ENCODE data around the gene ZP1.
A peak's percentile ranks its signal among the peaks of the same experiment; 100 is the strongest.

ZP1 gene

DNA sequence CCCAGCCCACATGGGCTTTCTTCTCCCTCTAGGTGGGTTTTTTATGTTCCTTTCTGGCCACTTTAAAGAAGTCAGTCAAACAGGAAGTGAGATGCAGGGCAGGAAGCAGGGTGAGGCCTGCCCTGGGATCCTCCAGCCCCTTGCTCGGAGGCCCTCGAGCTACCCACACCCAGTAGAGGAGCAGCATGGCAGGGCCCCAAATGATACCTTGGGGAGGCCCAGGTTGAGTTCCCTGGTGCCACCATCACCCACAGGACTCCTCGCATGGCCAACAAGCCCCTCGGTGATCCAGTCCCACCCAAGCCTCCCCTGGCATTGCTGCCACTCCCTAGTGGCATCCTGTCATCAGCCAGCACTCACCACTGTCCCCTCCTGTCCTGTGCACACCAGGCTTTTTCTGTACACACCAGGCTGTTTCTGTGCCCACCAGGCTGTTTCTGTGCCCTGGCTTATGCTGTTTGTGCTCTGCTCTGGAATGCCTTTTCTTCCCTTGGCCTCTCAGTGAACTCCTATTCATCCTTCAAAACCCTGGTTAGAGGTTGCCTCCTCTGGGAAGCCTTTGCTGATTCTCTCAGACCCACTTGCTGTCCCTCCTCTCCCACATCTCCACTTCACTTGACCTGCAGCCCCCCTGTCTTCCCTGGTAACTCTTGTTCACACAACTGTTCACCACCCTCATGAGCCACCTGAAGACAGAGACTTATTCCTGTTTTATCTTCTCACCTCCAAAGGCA is 8.4 kb upstream of the ZP1 start:
- no peak for DNase-seq (ENCODE audit: low read depth in 2 of 2)

DNA sequence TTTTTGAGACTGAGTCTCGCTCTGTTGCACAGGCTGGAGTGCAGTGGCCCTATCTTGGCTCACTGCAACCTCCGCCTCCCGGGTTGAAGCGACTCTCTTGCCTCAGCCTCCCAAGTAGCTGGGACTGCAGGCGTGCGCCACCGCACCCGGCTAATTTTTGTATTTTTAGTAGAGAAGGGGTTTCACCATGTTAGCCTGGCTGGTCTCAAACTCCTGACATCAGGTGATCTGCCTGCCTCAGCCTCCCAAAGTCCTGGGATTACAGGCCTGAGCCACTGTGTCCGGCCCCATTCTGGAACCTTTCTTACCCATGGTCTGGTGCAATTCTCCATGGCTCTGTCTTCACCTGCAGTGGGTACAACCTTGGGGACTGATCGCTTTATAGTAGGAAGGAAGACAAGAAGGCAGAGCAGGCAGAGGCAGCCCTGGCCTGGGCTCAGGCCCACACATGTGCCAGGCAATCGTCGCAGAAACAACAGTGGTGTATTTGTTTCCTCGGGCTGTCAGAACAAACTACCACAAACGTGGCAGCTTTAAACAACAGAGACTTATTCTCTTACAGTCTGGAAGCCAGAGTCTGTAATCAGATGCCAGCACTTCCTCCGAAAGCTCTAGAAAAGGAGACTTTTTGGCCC is 7.6 kb upstream of the ZP1 start:
- DNase-seq (ENCODE audit: low read depth in 2 of 2): no peak

DNA sequence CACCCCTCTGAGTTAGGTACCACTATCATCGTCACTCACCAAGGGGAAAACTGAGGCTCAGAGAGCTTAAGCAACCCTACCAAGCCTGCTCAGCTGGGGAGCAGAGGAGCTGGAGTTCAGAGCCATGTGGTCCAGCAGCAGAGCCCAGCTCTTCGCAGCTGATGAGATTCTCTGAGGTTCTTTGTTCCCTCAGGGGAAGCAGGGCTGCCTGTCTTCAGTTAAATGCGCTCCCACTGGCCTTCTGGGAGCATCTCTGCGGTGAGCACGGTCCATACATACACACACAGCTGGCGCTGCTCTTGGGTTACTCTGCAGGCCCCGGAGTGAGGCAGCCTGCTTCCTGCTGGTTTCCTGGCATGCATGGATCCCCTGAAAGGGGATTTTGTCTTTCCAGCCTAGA is 6.4 kb upstream of the ZP1 start:
- peak in 1 of 2 experiments; percentile 8 for DNase-seq (ENCODE audit: low read depth in 2 of 2)

DNA sequence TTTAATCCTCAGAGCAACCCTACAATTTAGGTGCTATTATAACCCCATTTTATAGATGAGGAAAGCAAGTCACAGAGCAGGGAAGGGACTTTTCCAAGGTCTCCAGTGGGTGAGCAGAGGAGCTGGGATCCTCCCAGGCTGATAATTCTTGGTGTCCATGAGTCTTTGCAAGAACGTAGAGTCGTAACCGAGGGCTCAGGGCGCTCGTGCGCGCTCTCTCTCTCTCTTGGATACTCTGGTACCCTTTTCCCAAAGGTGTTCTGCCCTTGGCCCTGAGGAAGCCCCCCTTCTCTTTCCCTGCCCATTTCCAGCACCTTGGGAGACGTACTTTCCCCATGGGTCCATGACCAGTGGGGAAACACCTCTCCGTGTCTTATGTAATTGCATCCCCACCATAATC is 5.2 kb upstream of the ZP1 start:
- no peak for DNase-seq (ENCODE audit: low read depth in 2 of 2)

DNA sequence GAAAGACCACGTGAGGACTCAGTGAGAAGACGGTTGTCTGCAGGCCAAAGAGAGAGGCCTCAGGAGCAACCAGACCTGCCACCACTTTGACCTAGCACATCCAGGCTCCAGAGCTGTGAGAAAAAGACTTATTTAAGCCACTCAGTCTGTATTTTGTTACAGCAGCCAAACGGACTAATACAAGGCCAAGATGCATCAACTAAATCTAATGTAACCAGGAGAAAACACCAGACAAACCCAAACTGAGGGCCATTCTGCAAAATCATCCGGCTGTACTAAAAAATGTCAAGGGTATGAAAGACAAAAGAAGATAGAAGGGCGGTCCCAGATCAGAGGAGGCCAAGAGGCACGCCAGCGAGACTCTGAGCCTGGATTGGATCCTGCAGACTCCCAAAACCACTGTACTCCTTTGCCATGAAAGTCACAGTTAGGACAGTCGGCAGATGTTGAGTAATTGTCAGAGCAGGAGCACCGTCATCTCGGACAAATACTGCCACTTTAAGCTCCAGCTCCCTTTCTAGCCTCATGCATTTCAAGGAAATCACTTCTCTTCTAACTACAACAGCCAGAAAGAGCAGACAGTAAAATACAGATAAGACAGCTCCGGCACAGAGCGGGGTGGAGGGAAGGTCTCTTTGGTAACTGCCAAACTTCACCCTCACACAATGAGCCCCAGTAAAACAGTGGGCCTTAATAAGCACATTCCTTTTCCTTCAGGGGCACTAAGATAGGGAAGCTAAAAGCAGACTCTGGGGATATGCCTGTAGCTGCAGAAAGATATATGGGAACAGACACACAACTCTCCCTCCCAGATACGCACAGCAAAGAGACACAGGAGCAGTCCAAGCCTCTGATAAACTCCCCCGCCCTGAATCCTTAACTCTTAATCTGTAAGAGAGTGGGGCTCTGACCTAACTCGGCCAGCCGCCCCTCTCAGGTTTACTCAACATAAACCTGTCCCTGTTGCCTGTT is 3.5 kb upstream of the ZP1 start:
- DNase-seq (ENCODE audit: low read depth in 2 of 2): no peak

DNA sequence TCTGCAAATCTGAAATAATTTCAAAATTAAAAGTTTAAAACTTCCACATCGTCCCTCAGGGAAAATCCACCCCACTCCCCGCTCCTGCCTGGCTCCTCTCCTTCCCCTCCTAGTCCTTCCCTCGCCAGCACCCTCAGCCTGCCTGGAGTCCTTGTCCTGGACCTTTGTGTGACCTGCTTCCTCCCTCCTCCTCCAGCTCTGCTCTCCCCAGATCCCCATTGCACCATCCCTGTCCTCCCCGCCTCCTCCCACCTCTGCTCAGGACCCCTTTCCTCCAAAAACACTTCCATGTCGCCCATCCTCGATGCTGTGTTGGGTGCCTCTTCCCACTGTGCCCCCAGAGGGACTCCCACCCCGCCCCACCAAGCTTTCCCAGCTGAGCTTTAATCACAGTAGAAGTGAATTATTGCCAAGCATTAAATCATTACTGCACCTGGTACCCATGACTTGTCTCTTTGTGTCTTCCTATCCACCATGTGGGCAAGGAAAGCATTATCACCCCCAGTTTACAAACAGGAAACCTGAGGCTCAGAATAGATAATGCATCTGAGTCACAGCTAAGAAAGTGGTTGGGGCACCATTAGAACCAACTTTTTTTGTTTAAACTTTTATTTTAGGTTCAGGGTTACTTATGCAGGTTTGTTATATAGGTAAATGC is 2.4 kb upstream of the ZP1 start:
- no peak for DNase-seq (ENCODE audit: low read depth in 2 of 2)

DNA sequence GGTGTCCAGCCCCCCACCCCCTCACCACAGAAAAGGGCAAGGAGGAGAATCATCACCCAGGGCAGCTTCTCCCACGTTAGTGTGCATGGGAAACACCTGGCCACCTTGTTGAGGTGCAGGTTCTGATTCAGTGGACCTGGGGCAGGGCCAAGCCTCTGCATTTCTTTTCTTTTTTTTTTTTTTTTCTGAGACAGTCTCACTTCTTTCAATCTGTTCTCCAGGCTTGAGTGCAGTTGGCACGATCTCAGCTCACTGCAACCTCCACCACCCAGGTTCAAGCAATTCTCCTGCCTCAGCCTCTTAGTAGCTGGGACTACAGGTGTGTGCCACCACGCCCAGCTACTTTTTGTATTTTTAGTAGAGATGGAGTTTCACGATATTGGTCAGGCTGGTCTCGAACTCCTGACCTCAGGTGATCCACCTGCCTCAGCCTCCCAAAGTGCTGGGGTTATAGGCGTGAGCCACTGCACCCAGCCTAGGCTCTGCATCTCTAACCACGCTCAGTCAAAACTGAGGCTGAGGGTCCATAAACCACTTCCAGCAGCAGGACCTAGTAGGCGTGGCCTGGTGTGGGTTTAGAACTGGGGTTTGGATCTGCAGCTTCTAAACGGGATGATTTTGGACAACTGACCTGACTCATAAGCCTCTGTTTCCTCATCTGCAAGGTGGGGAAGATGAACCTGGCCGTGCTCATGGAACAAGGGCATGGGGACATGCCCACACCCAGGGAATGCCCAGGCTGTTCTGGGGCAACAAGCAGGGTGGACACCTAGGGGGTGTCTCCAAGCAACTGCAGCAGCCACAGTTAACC is 734 bp downstream of the ZP1 start:
- no peak for DNase-seq (ENCODE audit: low read depth in 2 of 2)

DNA sequence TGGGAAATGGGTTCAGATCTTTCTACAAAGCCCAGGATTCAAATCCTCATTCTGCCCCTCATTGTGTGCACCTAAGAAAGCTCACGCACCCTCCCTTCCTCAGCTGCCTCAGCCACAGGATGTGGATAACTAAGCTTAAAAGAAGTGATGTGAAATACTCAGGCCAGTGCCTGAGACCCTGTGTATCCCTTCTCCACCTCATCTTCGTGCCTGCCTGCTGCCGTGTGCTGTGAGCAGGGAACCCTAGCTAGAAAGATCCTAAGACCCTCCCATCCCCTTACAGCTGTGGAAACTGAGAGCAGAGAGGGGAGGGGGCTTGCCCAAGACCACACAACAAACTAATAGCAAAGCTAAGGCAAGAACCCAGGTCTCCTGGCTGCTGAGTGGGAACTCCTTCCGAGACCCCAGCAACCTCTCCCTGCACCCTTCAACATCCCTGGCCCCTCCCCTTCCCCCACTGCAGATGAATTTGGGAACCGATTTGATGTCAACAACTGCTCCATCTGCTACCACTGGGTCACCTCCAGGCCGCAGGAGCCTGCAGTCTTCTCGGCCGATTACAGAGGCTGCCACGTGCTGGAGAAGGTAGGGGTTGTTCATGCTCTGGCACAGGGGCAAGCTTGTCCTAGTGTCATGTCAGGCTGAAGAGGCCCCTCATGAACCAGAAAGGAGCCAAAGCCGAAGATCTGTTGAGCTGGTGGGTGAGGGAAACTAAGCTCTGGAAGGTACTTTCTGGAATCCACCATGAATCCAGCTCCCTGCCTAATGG is 1.5 kb downstream of the ZP1 start:
- no peak for DNase-seq (ENCODE audit: low read depth in 2 of 2)

DNA sequence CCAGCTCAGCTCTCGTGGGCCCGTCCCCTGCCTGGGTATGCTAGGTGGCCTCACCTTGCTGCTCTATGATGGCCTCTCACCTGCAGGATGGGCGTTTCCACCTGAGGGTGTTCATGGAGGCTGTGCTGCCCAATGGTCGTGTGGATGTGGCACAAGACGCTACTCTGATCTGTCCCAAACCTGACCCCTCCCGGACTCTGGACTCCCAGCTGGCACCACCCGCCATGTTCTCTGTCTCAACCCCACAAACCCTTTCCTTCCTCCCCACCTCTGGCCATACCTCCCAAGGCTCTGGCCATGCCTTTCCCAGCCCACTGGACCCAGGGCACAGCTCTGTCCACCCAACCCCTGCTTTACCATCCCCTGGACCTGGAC is 2.1 kb downstream of the ZP1 start:
- no peak for DNase-seq (ENCODE audit: low read depth in 2 of 2)

DNA sequence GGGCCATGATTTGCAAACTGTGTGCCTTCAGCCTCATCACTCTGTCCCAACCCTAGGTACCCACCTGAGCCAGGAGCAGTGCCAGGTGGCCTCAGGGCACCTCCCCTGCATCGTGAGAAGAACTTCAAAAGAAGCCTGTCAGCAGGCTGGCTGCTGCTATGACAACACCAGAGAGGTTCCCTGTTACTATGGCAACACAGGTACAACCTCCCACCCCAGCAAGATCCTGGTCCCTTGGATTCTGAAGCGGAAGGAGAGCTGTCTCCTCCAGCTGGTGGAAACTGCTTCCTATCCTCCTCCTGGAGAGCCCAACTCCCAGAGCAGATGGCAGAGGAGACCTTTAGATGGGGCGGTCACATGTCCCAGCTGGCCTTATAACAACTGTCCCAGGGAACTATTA is 2.9 kb downstream of the ZP1 start:
- DNase-seq (ENCODE audit: low read depth in 2 of 2): no peak

DNA sequence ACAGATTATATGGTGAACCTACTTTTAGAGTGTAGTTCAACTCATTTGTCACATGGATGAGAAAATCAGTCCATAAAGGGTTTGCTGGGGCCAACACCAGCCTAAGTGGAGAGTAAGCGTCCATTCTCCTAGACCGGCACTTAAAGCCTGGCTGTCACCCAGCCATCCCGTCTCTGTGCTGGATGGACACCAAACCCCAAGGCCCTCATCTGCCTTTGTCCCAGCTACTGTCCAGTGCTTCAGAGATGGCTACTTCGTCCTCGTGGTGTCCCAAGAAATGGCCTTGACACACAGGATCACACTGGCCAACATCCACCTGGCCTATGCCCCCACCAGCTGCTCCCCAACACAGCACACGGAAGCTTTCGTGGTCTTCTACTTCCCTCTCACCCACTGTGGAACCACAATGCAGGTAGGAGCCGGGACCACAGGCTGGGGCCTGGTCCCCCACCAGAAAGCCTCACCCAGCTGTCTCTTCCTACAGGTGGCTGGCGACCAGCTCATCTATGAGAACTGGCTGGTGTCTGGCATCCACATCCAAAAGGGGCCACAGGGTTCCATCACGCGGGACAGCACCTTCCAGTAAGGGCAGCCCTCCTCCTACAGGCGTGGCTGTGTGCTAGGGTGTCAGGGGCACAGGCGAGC is 3.5 kb downstream of the ZP1 start:
- no peak for DNase-seq (ENCODE audit: low read depth in 2 of 2)

DNA sequence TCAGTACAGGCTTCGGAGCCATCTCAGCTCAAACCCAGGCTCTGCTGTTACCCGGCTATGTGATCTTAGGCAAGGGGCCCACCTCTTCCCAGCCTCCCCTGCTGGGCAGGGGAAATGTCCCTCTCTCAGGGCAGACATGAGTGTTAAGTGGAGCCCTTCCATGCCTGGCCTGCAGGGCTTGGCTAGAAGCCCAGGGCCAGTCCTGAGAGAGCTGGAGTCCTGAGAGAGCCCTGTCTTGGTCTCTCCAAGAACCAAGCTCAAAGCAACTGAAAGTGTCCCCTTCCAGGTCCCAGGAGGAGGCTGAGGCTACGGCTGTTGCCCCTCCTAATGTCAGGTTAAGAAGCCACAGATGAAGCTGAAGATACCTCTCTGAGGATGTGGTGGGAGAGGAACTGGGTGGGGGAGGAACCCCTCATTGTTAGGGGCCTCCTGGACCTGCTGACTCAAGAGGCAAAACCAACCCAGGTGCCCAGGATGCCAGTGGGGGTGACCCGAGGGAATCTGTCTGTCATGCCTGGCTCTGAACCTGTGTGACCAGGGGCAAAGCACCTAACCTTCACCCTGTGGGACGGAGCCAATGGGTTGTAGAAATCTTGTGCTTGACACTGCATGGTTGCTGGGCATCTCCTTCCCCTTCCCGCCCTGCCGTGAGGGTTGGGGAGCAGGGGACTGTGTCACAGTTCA is 4.2 kb downstream of the ZP1 start:
- no peak for DNase-seq (ENCODE audit: low read depth in 2 of 2)

DNA sequence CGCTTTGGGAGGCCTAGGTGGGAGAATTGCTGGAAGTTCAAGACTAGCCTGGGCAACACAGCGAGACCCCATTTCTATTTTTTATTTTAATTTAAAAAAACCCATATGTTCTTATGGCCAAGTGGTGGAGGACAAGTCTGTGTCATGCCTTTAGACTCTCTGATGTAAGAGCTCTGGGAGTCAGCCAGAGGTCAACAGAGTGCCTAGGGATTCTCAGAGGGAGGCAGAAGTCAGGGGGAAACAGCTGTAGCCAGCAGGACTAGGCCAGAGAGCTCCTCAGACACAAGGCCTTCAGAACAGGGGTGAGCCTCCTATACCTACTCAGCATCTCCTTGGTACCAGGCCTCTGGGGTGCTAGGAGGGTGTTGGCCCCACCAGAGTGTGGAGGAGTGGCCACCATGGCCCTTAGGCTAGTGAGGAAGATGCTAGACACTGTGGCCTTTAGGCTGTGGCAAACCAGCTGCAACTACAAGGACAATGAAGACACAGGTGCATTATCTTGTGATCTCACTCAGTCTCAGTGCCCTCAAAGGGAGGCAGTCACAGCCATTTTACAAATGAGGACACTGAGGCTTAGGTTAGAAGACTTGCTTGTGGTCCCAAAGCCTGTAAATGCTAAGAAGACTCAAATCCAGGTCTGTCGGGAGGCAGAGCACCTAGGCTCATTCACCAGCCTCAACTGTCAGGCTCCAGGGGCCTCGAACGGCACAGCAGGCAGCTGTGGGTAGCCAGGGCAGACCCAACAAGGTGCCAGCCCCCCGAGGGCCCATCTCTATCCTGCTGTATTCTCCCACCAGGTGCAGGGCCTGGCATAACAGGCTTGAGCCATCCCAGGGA is 5.0 kb downstream of the ZP1 start:
- peak in 1 of 2 experiments; percentile 18 for DNase-seq (ENCODE audit: low read depth in 2 of 2)

DNA sequence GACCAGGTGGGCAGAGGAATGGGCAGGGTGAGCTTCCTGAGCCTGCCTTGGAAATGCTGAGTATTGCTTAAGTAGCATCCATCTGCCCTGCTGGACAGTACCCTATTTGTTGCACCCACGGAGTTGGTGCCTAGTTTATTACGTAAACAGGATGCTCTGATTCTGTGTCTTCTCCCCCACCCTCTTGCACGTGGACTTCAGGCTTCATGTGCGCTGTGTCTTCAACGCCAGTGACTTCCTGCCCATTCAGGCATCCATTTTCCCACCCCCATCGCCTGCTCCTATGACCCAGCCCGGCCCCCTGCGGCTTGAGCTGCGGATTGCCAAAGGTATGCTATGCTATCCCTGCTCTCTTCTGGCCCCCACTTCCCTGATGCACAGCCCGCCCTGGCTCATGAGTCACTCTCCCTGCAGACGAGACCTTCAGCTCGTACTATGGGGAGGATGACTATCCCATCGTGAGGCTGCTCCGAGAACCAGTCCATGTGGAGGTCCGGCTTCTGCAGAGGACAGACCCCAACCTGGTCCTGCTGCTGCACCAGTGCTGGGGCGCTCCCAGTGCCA is 5.7 kb downstream of the ZP1 start:
- DNase-seq (ENCODE audit: low read depth in 2 of 2): peak; percentile 33 to 50

DNA sequence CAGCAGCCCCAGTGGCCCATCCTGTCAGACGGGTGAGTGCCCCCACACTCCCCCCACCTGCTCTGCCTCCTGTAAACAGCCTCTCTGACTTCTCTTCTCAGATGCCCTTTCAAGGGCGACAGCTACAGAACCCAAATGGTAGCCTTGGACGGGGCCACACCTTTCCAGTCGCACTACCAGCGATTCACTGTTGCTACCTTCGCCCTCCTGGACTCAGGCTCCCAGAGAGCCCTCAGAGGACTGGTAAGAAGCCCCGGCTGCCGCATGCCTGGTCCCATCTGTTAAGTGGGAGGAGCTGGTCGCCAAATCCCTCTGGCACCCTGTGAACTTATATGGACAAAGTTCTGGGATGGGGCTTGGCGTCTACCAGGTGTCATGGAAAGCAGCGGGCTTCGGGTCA is 6.2 kb downstream of the ZP1 start:
- no peak for DNase-seq (ENCODE audit: low read depth in 2 of 2)

DNA sequence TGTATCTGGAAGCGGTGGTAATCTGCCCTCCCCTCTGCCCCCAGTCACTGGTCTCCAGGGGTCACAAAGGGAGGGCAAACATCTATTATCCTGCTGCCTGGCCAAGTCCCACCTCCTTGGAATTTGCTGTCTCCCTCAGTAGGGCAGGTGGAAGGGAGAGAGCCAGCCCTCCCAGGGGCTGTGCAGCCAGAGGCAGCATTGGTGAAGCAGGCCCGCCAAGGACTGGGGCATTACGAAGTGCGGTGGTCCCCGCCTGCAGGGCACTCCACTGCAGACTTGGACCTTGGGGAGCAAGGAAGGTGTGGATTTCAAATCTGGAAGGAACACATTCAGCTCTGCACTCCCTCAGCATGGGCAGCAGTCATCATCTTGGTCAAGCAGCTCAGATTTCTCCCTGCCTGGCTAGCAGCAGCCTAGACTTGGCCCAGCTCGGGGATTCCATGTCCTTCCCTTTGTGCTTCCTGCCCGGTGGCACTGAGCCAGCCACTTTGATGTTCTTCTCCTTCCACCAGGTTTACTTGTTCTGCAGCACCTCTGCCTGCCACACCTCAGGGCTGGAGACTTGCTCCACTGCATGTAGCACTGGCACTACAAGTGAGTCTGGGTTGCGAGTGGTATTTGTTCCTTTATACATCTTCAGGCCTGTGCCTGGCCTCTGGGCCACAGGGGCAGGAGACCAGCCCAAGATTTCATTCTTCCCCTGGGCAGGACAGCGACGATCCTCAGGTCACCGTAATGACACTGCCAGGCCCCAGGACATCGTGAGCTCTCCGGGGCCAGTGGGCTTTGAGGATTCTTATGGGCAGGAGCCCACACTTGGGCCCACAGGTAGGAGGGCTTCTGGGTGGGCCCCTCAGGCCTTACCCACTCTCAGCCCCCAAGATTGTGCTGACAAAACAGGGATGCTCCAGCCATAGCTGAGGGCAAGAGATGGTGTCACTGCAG is 7.4 kb downstream of the ZP1 start:
- DNase-seq (ENCODE audit: low read depth in 2 of 2): no peak
